ENCODE results near the gene ITGB8. TPM values are rescaled to one million over a fixed set of nuclear protein-coding genes. Genes with fewer than 3 reads are reported as not detected.

Gene ITGB8
- total RNA-seq, 1 experiment from 2014 or later, result 2.4 TPM

- no peaks in the 10 kb centered on the region for H3K4me1 ChIP-seq (ENCODE audit: control insufficient read depth in 1 of 2, insufficient read depth in 2 of 2, low read length in 2 of 2)
- ChIA-PET POLR2A (no interaction called here), CTCF (no interaction called here), RAD21 (ENCODE audit: low non-redundant PET in 1 of 2, low total read pairs in 2 of 2, uncharacterized antibody in 2 of 2, unreplicated experiment in 2 of 2) (no interaction called here)
- TF ChIP-seq ZNF274 (IDR thresholded peaks at IDR 0.05; ENCODE audit: low read depth, low read length) (no peak), CEBPB (IDR thresholded peaks at IDR 0.05; ENCODE audit: low read depth) (no peak), EGR1 (IDR thresholded peaks at IDR 0.05; ENCODE audit: low read depth) (no peak), JUND (IDR thresholded peaks at IDR 0.05) (no peak), REST (IDR thresholded peaks at IDR 0.05; ENCODE audit: low read depth) (no peak), CTCF (IDR thresholded peaks at IDR 0.05 in 2 of 3, conservative IDR thresholded peaks at IDR 0.05 in 1 of 3; ENCODE audit: borderline replicate concordance in 1 of 3, insufficient read depth in 1 of 3, low read depth in 2 of 3, low read length in 2 of 3) (no peak), ZBTB33 (IDR thresholded peaks at IDR 0.05; ENCODE audit: extremely low read depth, insufficient replicate concordance, low read length) (no peak), MAX (IDR thresholded peaks at IDR 0.05) (no peak), YY1 (IDR thresholded peaks at IDR 0.05; ENCODE audit: extremely low read depth, insufficient replicate concordance, low read depth, low read length) (no peak), SP1 (IDR thresholded peaks at IDR 0.05; ENCODE audit: low read depth) (no peak), CBX3 (IDR thresholded peaks at IDR 0.05; ENCODE audit: low read depth) (no peak), EZH2 (IDR thresholded peaks at IDR 0.05) (no peak), ELF1 (IDR thresholded peaks at IDR 0.05; ENCODE audit: borderline replicate concordance, low read depth) (no peak), SRF (IDR thresholded peaks at IDR 0.05; ENCODE audit: low read depth) (no peak), FOSL1 (IDR thresholded peaks at IDR 0.05; ENCODE audit: low read depth) (no peak), RAD21 (IDR thresholded peaks at IDR 0.05; ENCODE audit: low read depth) (no peak), ATF3 (IDR thresholded peaks at IDR 0.05) (no peak), TCF7L2 (IDR thresholded peaks at IDR 0.05; ENCODE audit: borderline replicate concordance, extremely low read depth, insufficient read depth, insufficient read length) (no peak)
- no peak for ATAC-seq
- H4K20me1 ChIP-seq (ENCODE audit: insufficient read depth), result no peaks in the 10 kb centered on the region
- H3K9me2 ChIP-seq (ENCODE audit: insufficient read depth), result no peaks in the 10 kb centered on the region
- no peaks in the 10 kb centered on the region for H3K36me3 ChIP-seq (ENCODE audit: control insufficient read depth in 1 of 2, insufficient read depth in 2 of 2, low read length in 2 of 2)
- no TSS peak for BruUV-seq (replicated peaks)
- H3K9ac ChIP-seq (ENCODE audit: low read length), result no peak overlapping the region
- H3K4me3 ChIP-seq (replicated peaks in 1 of 2; ENCODE audit: low read depth in 1 of 2, low read length in 2 of 2), result no peak overlapping the region
- H3K27me3 ChIP-seq (ENCODE audit: insufficient read depth, low read length), result no peaks in the 10 kb centered on the region
- intact Hi-C loops (cut with micrococcal nuclease), result no loop called here
- no peaks in the 10 kb centered on the region for H3K9me3 ChIP-seq (ENCODE audit: control insufficient read depth in 1 of 2, insufficient read depth in 1 of 2, low read depth in 1 of 2, low read length in 2 of 2)
- peak overlapping the region; percentile 33 for H2AFZ ChIP-seq (ENCODE audit: low read depth, low read length, poor library complexity, severe bottlenecking)
- H3K27ac ChIP-seq (ENCODE audit: low read depth, low read length), result no peak overlapping the region
- H3K79me2 ChIP-seq (ENCODE audit: insufficient read depth, low read length), result no peaks in the 10 kb centered on the region
- DNase-seq (ENCODE audit: low read depth, low spot score), result no peak
- H3K4me2 ChIP-seq (ENCODE audit: low read length), result no peak overlapping the region
Observed at GRCh38 chr7:20314198-20314597, 16.5 kb upstream of the ITGB8 start.
